ENCODE data around the gene TLE1. TPM values are rescaled to one million over a fixed set of nuclear protein-coding genes. Genes with fewer than 3 reads are reported as not detected.

Gene TLE1
- total RNA-seq, 2 donors from 2014 or later: 1.0 to 2.4 TPM

DNA sequence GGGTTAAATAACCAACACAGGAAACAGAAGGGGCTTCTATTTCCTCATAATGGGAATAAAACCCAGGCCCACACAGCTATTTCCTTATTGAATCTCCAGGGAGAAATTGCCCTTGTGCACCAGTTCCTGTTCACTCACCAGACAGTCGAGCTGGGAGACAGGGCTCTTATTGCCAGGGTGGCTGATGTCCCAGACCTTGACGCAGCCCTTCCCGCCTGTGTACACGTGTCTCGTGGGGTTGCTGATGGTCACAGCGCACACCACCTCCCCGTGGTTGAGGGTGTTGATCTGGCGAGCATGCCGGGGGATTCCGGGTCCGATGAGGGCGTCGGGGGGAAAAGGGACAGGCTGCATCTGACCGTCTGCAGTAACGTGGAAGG, 96.5 kb downstream of the TLE1 start:
- Mint-ChIP-seq H3K4me3 (no peak overlapping the region), H3K9me3 (no peaks in the 10 kb centered on the region), H3K4me1 (ENCODE audit: low read depth in 2 of 2) (peaks cover 23 to 31% of the 10 kb centered on the region in 2 donors), H3K36me3 (peaks cover 5% of the 10 kb centered on the region), H3K27me3 (no peaks in the 10 kb centered on the region), H3K27ac (peak overlapping the region in 1 of 2 donors; percentile 20)
- ATAC-seq (peak in 1 of 2 donors; percentile 63), DNase-seq (ENCODE audit: low spot score) (no peak)

DNA sequence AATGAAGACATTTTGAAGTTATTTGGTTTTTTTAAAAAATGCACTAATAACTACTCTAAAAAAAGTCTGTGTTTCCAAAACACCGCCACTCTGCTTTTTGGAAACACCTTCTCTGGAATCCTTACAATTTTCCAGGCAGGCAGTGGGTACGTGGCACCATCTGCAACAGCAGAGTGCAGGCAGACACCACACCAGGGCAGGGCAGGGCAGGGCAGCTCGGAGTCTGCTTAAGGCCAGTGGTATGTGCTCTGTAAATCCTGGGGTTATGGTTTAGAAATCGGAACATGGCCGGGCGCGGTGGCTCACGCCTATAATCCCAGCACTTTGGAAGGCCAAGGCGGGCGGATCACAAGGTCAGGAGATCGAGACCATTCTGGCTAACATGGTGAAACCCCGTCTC, 97.6 kb downstream of the TLE1 start:
- no peak for DNase-seq (ENCODE audit: low spot score)
- Mint-ChIP-seq H3K4me1 (ENCODE audit: low read depth in 2 of 2) (peaks cover 15 to 21% of the 10 kb centered on the region in 2 donors), H3K27me3 (no peaks in the 10 kb centered on the region), H3K36me3 (peaks cover 5% of the 10 kb centered on the region), H3K27ac (no peak overlapping the region), H3K4me3 (no peak overlapping the region), H3K9me3 (no peaks in the 10 kb centered on the region)
- no peak for ATAC-seq

DNA sequence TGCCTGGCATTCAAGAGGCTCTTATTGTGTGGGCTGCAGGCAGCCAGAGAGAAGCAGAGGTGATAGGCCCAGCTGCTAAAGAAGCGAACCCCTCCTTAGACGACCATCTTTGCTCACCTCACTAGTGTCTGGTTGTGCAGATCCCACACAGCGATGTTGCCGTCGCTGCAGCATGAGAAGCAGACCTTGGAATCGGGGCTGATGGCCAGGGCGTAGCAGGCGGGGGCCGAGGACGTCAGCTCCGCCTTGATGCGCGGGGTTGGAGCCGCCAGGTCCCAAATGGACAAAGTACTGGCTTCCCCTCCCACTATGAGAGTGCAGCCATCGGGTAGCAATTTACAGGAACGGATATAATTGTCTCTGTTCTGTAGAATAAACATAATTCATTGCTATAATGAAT, 98.7 kb downstream of the TLE1 start:
- Mint-ChIP-seq H3K27me3 (no peaks in the 10 kb centered on the region), H3K9me3 (no peaks in the 10 kb centered on the region), H3K4me3 (no peak overlapping the region), H3K36me3 (peaks cover 5% of the 10 kb centered on the region), H3K4me1 (ENCODE audit: low read depth in 2 of 2) (peaks cover 7 to 11% of the 10 kb centered on the region in 2 donors), H3K27ac (no peak overlapping the region)
- DNase-seq (ENCODE audit: low spot score) (no peak), ATAC-seq (no peak)

DNA sequence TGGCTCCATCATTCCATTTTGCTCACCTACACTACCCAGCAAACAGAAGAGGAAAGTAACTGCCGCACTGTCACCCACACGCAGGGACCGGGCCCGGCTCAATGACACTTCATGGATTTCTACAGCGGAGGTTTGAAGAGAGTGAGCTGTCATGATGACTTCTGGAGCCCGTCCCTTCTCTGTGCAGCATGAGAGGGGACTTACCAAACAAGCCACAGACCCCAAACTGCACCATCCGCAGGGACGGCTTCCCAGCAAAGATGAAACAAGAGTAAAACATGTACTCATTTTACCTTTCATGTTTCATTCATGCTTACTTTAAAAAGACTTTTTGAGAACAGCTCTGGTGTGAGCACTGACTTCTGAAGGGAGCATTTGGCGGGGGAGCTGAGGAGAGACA, 99.5 kb downstream of the TLE1 start:
- H3K4me3 Mint-ChIP-seq: no peak overlapping the region
- peaks cover 4 to 10% of the 10 kb centered on the region in 2 donors for H3K4me1 Mint-ChIP-seq (ENCODE audit: low read depth in 2 of 2)
- DNase-seq (ENCODE audit: low spot score) (no peak), ATAC-seq (no peak)
- H3K27ac Mint-ChIP-seq: no peak overlapping the region
- H3K36me3 Mint-ChIP-seq: peaks cover 5% of the 10 kb centered on the region
- no peaks in the 10 kb centered on the region for H3K9me3 Mint-ChIP-seq
- no peaks in the 10 kb centered on the region for H3K27me3 Mint-ChIP-seq

DNA sequence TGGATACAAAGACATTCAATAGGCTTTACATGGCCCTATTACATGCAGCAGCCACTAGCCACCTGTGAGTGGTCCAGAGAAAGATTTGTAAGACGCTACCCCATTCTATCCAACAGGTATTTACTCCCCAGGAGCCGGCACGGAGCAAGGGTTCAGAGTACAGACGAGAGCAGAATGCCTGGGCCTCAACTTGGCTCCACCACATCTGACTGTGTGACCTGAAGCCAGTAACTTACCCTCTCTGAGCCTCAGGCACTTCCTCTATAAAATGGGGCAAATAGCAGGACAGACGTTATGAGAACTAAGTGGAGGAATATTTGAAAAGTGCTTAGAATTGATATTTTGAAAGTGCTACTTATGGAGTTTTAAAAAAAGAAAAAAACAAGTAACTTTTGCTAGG, 100.0 kb downstream of the TLE1 start:
- Mint-ChIP-seq H3K4me3 (no peak overlapping the region), H3K4me1 (ENCODE audit: low read depth in 2 of 2) (peaks cover 0 to 7% of the 10 kb centered on the region in 2 donors)

DNA sequence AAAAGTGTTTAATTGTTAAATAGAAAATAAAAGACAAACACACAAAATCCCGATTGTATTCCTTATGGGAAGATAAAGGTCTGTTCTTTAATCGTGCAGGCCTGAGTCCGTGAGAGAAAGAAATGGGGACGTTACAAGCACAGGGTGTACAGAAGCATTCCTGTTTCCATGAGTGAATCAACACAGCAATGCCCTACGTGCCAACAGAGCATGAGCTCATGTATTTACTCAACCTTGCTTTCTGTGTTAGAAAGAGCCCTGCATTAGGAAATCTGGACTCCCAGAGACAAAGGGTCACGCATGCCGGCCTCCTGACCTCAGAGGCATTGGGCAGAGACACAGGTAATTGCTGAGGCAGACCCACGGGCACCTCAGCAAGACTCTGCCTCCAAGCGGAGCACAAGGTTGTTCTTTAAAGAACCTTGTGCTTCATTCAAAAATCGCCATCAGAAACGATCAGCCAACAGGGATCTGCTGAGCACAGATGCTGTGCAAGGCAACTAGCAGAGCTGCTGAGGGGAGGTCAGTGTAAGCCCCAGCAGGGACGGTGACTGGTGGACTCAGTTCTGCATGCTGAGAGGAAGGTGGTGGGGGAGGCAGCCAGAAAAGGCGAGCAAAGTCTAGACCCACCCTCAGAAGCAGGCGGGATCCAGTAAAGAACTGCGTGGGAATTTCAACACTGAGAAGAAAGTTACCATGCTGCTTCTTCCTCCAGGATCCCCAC, 101.0 kb downstream of the TLE1 start:
- no peak overlapping the region for H3K27ac Mint-ChIP-seq
- DNase-seq (ENCODE audit: low spot score) (no peak), ATAC-seq (no peak)
- H3K4me3 Mint-ChIP-seq: no peak overlapping the region
- H3K27me3 Mint-ChIP-seq: no peaks in the 10 kb centered on the region
- H3K36me3 Mint-ChIP-seq: peaks cover 5% of the 10 kb centered on the region
- H3K9me3 Mint-ChIP-seq: no peaks in the 10 kb centered on the region
- peaks cover 0 to 4% of the 10 kb centered on the region in 2 donors for H3K4me1 Mint-ChIP-seq (ENCODE audit: low read depth in 2 of 2)

More for the DNA sequence above, 100.0 kb downstream of the TLE1 start:
- Mint-ChIP-seq H3K36me3 (peaks cover 5% of the 10 kb centered on the region), H3K27ac (no peak overlapping the region), H3K27me3 (no peaks in the 10 kb centered on the region), H3K9me3 (no peaks in the 10 kb centered on the region)
- ATAC-seq: no peak
- DNase-seq (ENCODE audit: low spot score): no peak

DNA sequence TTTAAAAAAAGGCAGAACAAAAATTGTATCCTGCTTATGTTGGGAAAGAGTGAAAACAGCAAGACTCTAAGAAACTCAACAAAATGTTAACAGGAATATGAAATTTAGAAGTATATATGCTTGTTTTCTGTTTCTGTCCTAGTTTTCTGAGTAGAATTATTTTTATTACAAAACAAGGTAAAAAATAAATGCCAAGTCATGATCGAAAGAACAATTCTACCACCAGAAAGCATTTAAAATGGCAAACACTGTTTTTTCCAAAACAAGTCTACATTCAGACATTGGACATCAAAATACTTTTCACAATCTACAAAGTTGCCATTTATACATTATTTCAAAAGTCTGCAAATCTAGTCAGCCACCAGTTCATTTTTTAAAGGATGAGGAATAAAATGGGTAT, 102.6 kb downstream of the TLE1 start:
- Mint-ChIP-seq H3K9me3 (no peaks in the 10 kb centered on the region), H3K36me3 (peaks cover 5% of the 10 kb centered on the region), H3K27me3 (no peaks in the 10 kb centered on the region), H3K4me3 (no peak overlapping the region), H3K27ac (no peak overlapping the region), H3K4me1 (ENCODE audit: low read depth in 2 of 2) (no peaks in the 10 kb centered on the region)
- DNase-seq (ENCODE audit: low spot score) (no peak), ATAC-seq (no peak)

DNA sequence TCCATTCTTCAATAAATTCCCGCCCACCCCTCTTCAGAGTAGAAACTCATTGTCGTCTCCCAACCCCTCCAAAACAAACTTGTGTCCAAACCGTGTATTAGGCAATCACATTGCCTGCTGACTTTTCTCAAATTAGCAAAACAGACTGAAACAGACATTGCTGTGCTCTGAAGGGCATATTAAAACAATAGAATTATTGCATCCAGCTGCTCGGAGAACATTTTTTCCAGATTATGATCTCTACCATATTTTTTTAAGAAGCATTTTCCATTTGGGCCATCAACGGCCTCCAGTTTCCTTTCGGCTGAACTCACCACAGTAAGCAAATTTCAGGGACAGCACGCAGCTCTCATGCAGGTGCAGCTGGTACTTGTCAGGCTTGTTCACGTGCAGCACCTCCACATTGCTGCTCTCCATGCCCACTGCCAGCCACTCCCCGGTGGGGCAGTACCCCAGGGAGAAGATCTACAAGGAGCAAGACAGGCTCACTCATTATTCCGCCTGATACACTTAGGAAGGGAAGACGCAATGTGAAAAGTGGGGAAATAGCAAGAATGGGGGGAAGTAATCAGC, 104.1 kb downstream of the TLE1 start:
- Mint-ChIP-seq H3K9me3 (no peaks in the 10 kb centered on the region), H3K4me1 (ENCODE audit: low read depth in 2 of 2) (no peaks in the 10 kb centered on the region)

DNA sequence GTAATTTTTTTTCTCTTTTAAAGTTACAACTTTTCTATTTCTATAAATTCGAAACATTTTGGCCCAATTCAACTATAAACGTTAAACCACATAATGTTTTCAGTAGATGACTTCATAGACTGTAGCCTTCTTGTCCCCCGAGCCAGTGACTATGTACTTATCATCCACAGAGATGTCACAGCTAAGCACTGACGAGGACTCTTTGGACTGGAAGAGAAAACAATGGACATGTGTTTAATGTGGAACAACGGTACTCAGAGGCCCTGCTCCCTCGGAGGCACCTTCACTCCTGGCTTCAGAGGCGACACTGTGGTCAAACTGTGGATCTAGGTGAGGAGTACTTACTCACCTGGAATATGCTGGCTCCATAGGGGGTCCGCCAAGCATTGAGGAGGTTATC, 105.2 kb downstream of the TLE1 start:
- H3K27me3 Mint-ChIP-seq: no peaks in the 10 kb centered on the region
- peaks cover 4% of the 10 kb centered on the region for H3K36me3 Mint-ChIP-seq
- no peaks in the 10 kb centered on the region for H3K4me1 Mint-ChIP-seq (ENCODE audit: low read depth in 2 of 2)
- H3K27ac Mint-ChIP-seq: no peak overlapping the region
- H3K4me3 Mint-ChIP-seq: no peak overlapping the region
- H3K9me3 Mint-ChIP-seq: no peaks in the 10 kb centered on the region
- ATAC-seq (no peak), DNase-seq (ENCODE audit: low spot score) (no peak)

More for the DNA sequence above, 104.1 kb downstream of the TLE1 start:
- Mint-ChIP-seq H3K27ac (no peak overlapping the region), H3K4me3 (no peak overlapping the region), H3K36me3 (peaks cover 8% of the 10 kb centered on the region), H3K27me3 (no peaks in the 10 kb centered on the region)
- ATAC-seq (no peak), DNase-seq (ENCODE audit: low spot score) (no peak)

DNA sequence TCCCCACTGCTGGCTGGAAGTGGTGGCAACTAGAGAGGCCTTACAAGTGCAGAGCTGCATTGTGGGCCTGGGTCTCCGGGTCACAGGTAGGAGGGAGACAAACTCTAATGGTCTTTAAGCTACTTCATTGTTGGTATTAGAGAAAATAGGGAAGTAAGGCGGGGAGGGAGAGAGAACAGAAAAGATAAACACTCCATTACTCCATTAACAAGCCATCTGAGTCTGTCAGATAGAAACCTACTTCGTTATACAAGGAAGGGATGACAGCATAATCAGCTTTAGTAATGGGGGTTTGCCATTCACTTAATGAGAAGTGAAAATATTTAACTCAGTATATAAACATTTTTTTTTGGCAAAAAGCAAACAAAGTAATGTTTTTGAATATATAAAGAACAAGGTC, 107.4 kb downstream of the TLE1 start:
- ATAC-seq (no peak), DNase-seq (ENCODE audit: low spot score) (no peak)

DNA sequence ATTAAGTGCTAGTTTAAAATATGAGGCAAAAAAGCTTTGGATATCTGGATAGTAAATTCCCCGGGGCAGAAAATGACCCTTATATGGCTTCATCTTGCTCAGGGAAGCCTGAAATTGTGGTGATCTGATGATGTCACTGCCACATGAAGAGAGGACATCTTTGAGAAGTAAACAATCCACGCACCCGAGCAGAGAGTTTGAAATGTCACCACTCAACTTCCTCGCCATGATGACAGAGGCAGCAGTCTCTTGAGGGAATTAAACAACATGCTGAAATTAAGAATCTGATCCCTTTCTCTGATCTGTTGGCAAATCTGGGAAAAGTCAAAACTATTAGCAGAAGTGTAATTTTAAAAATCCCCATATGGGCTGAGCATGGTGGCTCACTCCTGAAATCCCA, 110.0 kb downstream of the TLE1 start:
- H3K36me3 Mint-ChIP-seq: peaks cover 4% of the 10 kb centered on the region
- no peak for ATAC-seq
- no peaks in the 10 kb centered on the region for H3K27me3 Mint-ChIP-seq
- no peak for DNase-seq (ENCODE audit: low spot score)
- H3K9me3 Mint-ChIP-seq: no peaks in the 10 kb centered on the region
- H3K27ac Mint-ChIP-seq: no peak overlapping the region
- H3K4me3 Mint-ChIP-seq: no peak overlapping the region
- H3K4me1 Mint-ChIP-seq (ENCODE audit: low read depth in 2 of 2): no peaks in the 10 kb centered on the region

More for the DNA sequence above, 107.4 kb downstream of the TLE1 start:
- no peak overlapping the region for H3K27ac Mint-ChIP-seq
- peaks cover 4% of the 10 kb centered on the region for H3K36me3 Mint-ChIP-seq
- no peaks in the 10 kb centered on the region for H3K27me3 Mint-ChIP-seq
- H3K4me1 Mint-ChIP-seq (ENCODE audit: low read depth in 2 of 2): no peaks in the 10 kb centered on the region
- no peaks in the 10 kb centered on the region for H3K9me3 Mint-ChIP-seq
- no peak overlapping the region for H3K4me3 Mint-ChIP-seq

DNA sequence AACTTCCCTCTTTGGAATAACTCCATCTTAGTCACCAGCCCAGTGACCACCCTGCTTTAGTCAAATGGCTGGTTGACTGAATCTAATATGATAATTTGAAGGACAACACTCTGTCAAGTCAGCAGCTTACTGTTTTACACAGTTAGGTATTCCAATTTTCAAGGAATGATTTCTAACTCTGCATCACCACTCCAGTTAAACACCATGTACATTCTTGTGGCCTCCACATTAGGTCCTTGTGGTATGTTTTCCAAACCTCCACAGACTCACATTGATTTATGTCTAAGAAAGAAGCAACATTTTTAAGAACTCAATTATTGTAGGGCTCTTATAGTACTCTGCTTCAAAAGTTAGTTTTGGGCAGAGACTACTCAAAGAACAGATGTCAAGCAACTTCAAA, 110.7 kb downstream of the TLE1 start:
- DNase-seq (ENCODE audit: low spot score): no peak
- no peak overlapping the region for H3K27ac Mint-ChIP-seq
- H3K36me3 Mint-ChIP-seq: peaks cover 4% of the 10 kb centered on the region
- H3K4me1 Mint-ChIP-seq (ENCODE audit: low read depth in 2 of 2): no peaks in the 10 kb centered on the region
- no peak for ATAC-seq
- H3K9me3 Mint-ChIP-seq: no peaks in the 10 kb centered on the region
- H3K4me3 Mint-ChIP-seq: no peak overlapping the region
- no peaks in the 10 kb centered on the region for H3K27me3 Mint-ChIP-seq

DNA sequence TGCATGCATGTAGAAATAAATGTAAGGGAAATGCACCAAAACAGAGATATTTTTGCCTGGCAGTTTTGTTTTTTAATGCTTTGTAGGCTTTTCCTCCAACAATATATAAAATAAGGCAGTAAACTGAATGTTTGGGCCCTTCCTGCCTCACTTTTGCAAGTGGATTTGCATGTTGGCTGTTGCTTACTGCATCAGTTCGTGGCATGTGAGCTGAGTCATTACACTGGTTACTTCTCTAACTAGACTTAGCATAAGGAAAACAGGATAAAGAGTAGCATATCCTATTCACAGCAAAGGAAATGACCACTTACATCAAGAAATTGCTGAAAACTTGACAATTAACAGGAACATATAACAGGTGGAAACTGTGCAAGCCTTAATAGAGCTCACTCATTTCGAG, 113.4 kb downstream of the TLE1 start:
- Mint-ChIP-seq H3K36me3 (no peaks in the 10 kb centered on the region), H3K27ac (no peak overlapping the region), H3K4me1 (ENCODE audit: low read depth in 2 of 2) (no peaks in the 10 kb centered on the region), H3K9me3 (no peaks in the 10 kb centered on the region), H3K4me3 (no peak overlapping the region), H3K27me3 (no peaks in the 10 kb centered on the region)
- DNase-seq (ENCODE audit: low spot score): no peak
- no peak for ATAC-seq

DNA sequence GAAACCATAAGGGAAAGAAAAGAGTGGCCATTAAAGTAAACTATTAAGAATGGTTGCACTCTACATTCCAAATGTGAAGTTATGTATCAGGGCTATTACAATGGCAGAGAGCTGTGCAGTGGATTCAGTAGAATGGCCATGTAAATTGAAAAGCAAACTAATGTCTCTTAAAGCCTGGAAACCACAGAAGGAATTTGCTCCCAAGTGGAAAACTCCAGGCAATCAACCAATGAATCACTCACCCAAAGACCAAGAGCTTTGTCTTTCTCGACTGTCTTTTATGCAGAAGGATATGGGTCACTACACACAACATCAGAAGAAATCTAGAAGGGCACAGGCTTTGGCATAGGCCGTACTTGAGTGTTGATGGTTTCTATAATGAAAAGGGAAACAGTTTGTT, 114.9 kb downstream of the TLE1 start:
- DNase-seq (ENCODE audit: low spot score) (no peak), ATAC-seq (no peak)
- Mint-ChIP-seq H3K4me1 (ENCODE audit: low read depth in 2 of 2) (no peaks in the 10 kb centered on the region), H3K4me3 (no peak overlapping the region), H3K27me3 (no peaks in the 10 kb centered on the region), H3K27ac (no peak overlapping the region), H3K36me3 (no peaks in the 10 kb centered on the region), H3K9me3 (no peaks in the 10 kb centered on the region)

All from natural killer cell treated with Interleukin-12 subunit alpha and Interleukin-12 subunit beta and Interleukin-15 and Interleukin-18, amount 100 ng/mL, for 72 hours (primary cell).